ENCODE data around the gene AS3MT.

GRCh38 chr10:102941401-102941800, 72.1 kb downstream of the AS3MT start:
- TF ChIP-seq CTCF (conservative IDR thresholded peaks at IDR 0.05; ENCODE audit: low read depth, low read length) = no peak
- no peak for TF ChIP-seq EZH2 (IDR thresholded peaks at IDR 0.05; ENCODE audit: borderline replicate concordance, low read depth, low read length, poor library complexity, severe bottlenecking)

Measured in A673 (cell line).